ENCODE measurements around the gene SPIN4.
"Not testable (repeated sequence)": the region's sequence is repeated elsewhere in the genome, so short reads cannot be mapped to it uniquely, and the experiment has no call there.

SPIN4 gene

GRCh38 chrX:63350941-63351616, at the start of gene SPIN4:
Gene SPIN4 (minus strand): TSS chrX:63351332. CDS start chrX:63350819, 513 bp downstream.
- DNase-seq, result peak; percentile 77

DNA sequence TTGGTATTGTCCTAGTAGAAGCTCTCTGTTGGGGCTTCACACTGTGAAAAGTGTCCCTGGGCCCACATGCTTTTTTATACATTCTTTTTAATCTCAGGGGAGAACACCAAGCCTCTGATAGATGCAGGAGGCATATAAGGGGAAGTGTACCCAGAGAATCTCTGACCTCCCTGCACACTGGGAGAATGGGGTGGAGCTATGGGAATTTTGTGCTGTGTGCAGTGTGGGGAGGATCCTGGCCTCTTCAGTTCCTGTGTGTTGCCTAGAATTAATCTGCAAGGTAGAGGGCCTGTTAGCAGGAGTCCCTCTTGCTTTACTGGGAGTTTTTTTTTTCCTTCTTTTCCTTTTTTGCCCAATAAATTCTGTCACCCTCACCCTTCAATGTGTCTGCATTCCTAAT, 49.2 kb upstream of the SPIN4 start:
- DNase-seq, result no peak

GRCh38 chrX:63394872-63395271, 43.7 kb upstream of the SPIN4 start:
- no peak for DNase-seq

DNA sequence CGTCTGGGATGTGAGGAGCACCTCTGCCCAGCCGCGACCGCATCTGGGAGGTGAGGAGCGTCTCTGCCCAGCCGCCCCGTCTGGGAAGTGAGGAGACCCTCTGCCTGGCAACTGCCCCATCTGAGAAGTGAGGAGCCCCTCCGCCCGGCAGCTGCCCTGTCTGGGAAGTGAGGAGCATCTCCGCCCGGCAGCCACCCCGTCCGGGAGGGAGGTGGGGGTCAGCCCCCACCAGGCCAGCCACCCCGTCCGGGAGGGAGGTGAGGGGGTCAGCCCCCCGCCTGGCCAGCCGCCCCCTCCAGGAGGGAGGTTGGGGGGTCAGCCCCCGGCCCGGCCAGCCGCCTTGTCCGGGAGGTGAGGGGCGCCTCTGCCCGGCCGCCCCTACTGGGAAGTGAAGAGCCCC, 42.0 kb upstream of the SPIN4 start:
- not testable (repeated sequence) for DNase-seq

DNA sequence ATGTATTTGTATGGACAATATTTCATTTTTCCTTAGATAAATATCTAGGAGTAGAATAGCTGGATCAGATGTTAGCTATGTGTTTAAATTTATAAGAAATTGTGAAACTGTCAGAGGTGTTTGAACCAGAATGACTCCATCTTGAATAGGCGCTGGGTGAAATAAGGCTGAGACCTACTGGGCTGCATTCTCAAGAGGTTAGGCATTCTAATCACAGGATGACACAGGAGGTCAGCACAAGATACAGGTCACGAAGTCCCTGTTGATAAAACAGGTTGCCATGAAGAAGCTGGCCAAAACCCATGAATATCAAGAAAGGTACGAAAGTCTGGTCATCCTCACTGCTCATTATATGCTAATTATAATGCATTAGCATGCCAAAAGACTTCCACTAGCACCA, 36.3 kb upstream of the SPIN4 start:
- no peak for DNase-seq

DNA sequence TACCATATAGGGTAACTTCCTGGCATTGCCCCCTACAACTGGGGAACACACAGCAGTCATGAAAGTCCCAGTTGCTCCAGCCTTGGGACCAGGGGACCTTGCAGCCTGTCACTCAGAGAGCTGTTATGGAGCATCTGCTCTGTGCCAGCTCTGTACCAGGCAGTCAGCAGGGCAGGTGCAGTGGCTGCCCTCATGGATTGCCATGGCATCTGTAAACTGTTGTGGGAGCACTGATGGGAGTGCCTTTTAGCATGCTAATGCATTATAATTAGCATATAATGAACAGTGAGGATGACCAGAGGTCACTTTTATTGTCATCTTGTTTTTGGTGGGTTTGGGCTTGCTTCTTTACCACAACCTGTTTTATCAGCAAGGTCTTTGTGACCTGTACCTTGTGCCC, 33.1 kb upstream of the SPIN4 start:
- not testable (repeated sequence) for DNase-seq

- not testable (repeated sequence) for DNase-seq
Measured at GRCh38 chrX:63373012-63373411, 21.9 kb upstream of the SPIN4 start.

DNA sequence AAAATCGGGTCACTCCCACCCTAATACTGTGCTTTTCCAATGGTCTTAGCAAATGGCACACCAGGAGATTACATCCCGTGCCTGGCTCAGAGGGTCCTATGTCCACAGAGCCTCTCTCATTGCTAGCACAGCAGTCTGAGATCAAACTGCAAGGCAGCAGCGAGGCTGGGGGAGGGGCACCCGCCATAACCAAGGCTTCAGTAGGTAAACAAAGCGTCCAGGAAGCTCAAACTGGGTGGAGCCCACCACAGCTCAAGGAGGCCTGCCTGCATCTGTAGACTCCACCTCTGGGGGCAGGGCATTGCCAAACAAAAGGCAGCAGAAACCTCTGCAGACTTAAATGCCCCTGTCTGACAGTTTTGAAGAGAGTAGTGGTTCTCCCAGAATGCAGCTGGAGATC, 16.6 kb upstream of the SPIN4 start:
- not testable (repeated sequence) for DNase-seq

- no peak for DNase-seq
Measured at GRCh38 chrX:63363788-63364187, 12.7 kb upstream of the SPIN4 start.

GRCh38 chrX:63361494-63361893, 10.4 kb upstream of the SPIN4 start:
- DNase-seq, result no peak

GRCh38 chrX:63354484-63354883, 3.4 kb upstream of the SPIN4 start:
- no peak for DNase-seq

DNA sequence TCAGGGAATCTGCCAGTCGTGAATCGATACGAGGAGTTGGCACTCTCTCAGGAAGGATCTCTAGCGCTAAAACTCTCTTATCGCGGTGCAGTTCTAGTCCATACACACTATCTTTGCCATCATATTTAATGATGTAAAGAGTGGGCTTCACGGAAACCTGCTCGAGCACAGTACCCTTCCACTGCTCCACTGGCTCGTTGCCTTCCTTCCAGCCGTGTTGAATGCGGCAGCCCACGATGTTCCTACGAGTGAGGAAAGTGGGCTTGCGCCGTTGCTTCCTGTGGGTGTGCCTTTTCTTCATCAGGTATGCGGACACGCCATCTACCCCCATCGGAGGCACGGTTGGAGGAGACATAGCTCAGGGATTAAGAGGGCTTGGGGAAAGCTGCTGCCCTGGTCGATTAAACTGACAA, 661 bp downstream of the SPIN4 start:
- peak; percentile 0 for DNase-seq

- DNase-seq, result peak; percentile 18
Measured at GRCh38 chrX:63349307-63349706, 1.8 kb downstream of the SPIN4 start.

GRCh38 chrX:63330681-63331080, 20.5 kb downstream of the SPIN4 start:
- DNase-seq, result no peak

DNA sequence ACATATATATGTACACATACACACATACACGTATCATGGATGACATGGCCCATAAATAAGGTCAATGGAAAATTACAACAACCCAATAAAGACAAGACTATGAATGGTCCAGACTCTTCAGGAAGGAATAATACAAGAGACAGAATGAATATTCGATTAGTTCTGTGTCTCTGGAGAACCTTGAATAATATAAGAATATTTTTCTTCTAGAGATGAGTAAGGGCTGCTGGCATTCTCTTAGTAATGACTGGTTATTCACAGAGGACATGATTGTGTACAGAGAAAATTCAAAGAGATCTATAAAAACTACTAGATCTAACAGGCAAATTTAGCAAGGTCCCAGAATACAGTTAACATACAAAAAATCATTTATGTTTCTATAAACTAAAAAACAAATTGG, 23.3 kb downstream of the SPIN4 start:
- DNase-seq, result no peak

- no peak for DNase-seq
Measured at GRCh38 chrX:63299596-63299995, 51.5 kb downstream of the SPIN4 start.
